ENCODE measurements around the gene MOGAT3. TPM values are rescaled to one million over a fixed set of nuclear protein-coding genes. Genes with fewer than 3 reads are reported as not detected.

The MOGAT3 gene
- total and polyA plus RNA-seq, 2 of the 4 experiments (the other 2 are of a cell fraction) = not detected

- POLR2A ChIA-PET (ENCODE audit: unreplicated experiment) = interaction anchor here (0.5 to 0.7 kb wide), 2 partner anchors 17 to 19 kb away, joined by 4 to 10 read pairs; no protein-coding TSS in a partner anchor
- peak overlapping the region; percentile 61 for H2AFZ ChIP-seq (replicated peaks; ENCODE audit: low read length, poor library complexity)
- H2AK5ac ChIP-seq (ENCODE audit: low read depth, low read length) = 0 out of 2 replicates have a peak overlapping the region, but pooled peaks have one; percentile 30
- no peak overlapping the region for H3K4ac ChIP-seq (ENCODE audit: low read depth, low read length)
- H3K79me1 ChIP-seq (ENCODE audit: low read depth in 1 of 2, low read length in 2 of 2) = peaks cover 0 to 11% of the 10 kb centered on the region in 2 experiments; a peak in 1 of 4 replicates
- no peak overlapping the region for H2BK5ac ChIP-seq (ENCODE audit: low read depth, low read length, poor library complexity, severe bottlenecking)
- no TSS peak for BruUV-seq (replicated peaks)
- peaks cover 18% of the 10 kb centered on the region for H3K36me3 ChIP-seq (ENCODE audit: control insufficient read depth, insufficient read depth, low read length)
- peaks cover 7% of the 10 kb centered on the region; the same call in 1 of the 2 replicates for H3K9me1 ChIP-seq (ENCODE audit: insufficient read depth, low read length)
- no peak overlapping the region for H2BK15ac ChIP-seq (ENCODE audit: low read depth, low read length)
- H3K18ac ChIP-seq (ENCODE audit: low read depth, low read length) = no peak overlapping the region
- no peaks in the 10 kb centered on the region for H3K9me3 ChIP-seq (ENCODE audit: control insufficient read depth, insufficient read depth, low read length)
- in situ Hi-C loops (cut with MboI; ENCODE audit: low sequenced_read_pairs) = no loop called here
- 3% methylated on average over 12 of the region's 74 CpGs; no CpG with 5 or more reads in 1 of the 2 experiments for WGBS, 2 experiments (ENCODE audit: extremely low coverage in 2 of 2, insufficient read length in 1 of 2)
- H3K4me3 ChIP-seq (ENCODE audit: insufficient read depth, low read depth, low read length) = peak overlapping the region; percentile 22; the same call in 1 of the 2 replicates
- no peak overlapping the region for H3K56ac ChIP-seq (ENCODE audit: extremely low read depth, insufficient read depth, low read length)
- H3K4me2 ChIP-seq (ENCODE audit: low read depth, low read length) = peak overlapping the region; percentile 79
- H4K20me1 ChIP-seq (ENCODE audit: insufficient read depth, low read length) = peaks cover 21% of the 10 kb centered on the region
- H4K8ac ChIP-seq (ENCODE audit: low read depth in 2 of 2, low read length in 2 of 2) = no peak overlapping the region
- no peak overlapping the region for H4K91ac ChIP-seq (ENCODE audit: insufficient read depth, low read depth, low read length)
- DNase-seq (peak; percentile 50), ATAC-seq (ENCODE audit: low read depth) (peak; percentile 39)
- CTCF ChIA-PET = interaction anchor here (1.0 to 1.3 kb wide), 2 partner anchors 19 to 30 kb away, joined by 3 read pairs; no protein-coding TSS in a partner anchor
- no peak overlapping the region for H3K23ac ChIP-seq (ENCODE audit: low read depth, low read length)
- peaks cover 18% of the 10 kb centered on the region; the same call in 1 of the 2 replicates for H3K27me3 ChIP-seq (ENCODE audit: control insufficient read depth, insufficient read depth, low read length)
- no peak overlapping the region for H2BK120ac ChIP-seq (ENCODE audit: low read depth, low read length)
- H4K5ac ChIP-seq (ENCODE audit: low read depth, low read length) = no peak overlapping the region
- peaks cover 13% of the 10 kb centered on the region for H3K4me1 ChIP-seq (ENCODE audit: control insufficient read depth, insufficient read depth, low read length)
- H3K9ac ChIP-seq (ENCODE audit: low read depth, low read length) = no peak overlapping the region; the same call in 1 of the 2 replicates
- no peak overlapping the region for H3K14ac ChIP-seq (replicated peaks; ENCODE audit: low read depth, low read length)
- H3K27ac ChIP-seq (ENCODE audit: insufficient read depth, low read length) = no peak overlapping the region; the same call in 1 of the 2 replicates
- intact Hi-C loops (cut with micrococcal nuclease) = no loop called here
- H2BK20ac ChIP-seq (ENCODE audit: low read depth, low read length) = no peak overlapping the region
- dilution Hi-C loops (cut with HindIII; ENCODE audit: low sequenced_read_pairs, unreplicated experiment) = no loop called here
- H2AK9ac ChIP-seq (replicated peaks; ENCODE audit: low read depth, low read length, poor library complexity) = peak overlapping the region; percentile 37
- TF ChIP-seq RAD21 (IDR thresholded peaks at IDR 0.05; ENCODE audit: low read length) = no peak
- TF ChIP-seq SMC3 (IDR thresholded peaks at IDR 0.05; ENCODE audit: low read depth, low read length) = no peak
- TF ChIP-seq FOS (IDR thresholded peaks at IDR 0.05; ENCODE audit: low read depth, low read length) = no peak
- no peak for TF ChIP-seq RFX5 (IDR thresholded peaks at IDR 0.05; ENCODE audit: low read depth, low read length)
- TF ChIP-seq USF2 (IDR thresholded peaks at IDR 0.05; ENCODE audit: low read depth, low read length) = peak; percentile 52; the same call in 1 of the 2 replicates
- TF ChIP-seq NFE2L2 (IDR thresholded peaks at IDR 0.05; ENCODE audit: low read depth, low read length) = no peak
- peak; percentile 82 for TF ChIP-seq BHLHE40 (IDR thresholded peaks at IDR 0.05; ENCODE audit: low read depth, low read length)
- TF ChIP-seq ELK1 (IDR thresholded peaks at IDR 0.05; ENCODE audit: borderline replicate concordance, low read depth, low read length) = no peak
- TF ChIP-seq CEBPB (IDR thresholded peaks at IDR 0.05; ENCODE audit: low read depth, low read length) = no peak
- TF ChIP-seq CTCF (conservative IDR thresholded peaks at IDR 0.05; ENCODE audit: low read depth, low read length) = no peak
- peak; percentile 40; the same call in 1 of the 2 replicates for TF ChIP-seq MXI1 (IDR thresholded peaks at IDR 0.05; ENCODE audit: borderline replicate concordance, low read depth, low read length)
- TF ChIP-seq POLR2A (IDR thresholded peaks at IDR 0.05; ENCODE audit: low read depth, low read length) = no peak
- no peak for TF ChIP-seq MAZ (IDR thresholded peaks at IDR 0.05; ENCODE audit: borderline replicate concordance, low read depth, low read length)
- TF ChIP-seq RCOR1 (IDR thresholded peaks at IDR 0.05; ENCODE audit: insufficient replicate concordance, low read length) = no peak
Measured at GRCh38 chr7:101162551-101163278, 38.1 kb downstream of the MOGAT3 start.

All from IMR-90 (cell line).